Activated naive CD4-positive, alpha-beta T cell treated with anti-CD3 and anti-CD28 coated beads for 36 hours (primary cell): ENCODE measurements around the gene TOR3A. TPM values are rescaled to one million over a fixed set of nuclear protein-coding genes. Genes with fewer than 3 reads are reported as not detected.
A peak's percentile ranks its signal among the peaks of the same experiment; 100 is the strongest.

Source experiments
- CTCF ChIA-PET: fragments of 350-600 bp; sonication (Branson Sonifier 250); formaldehyde crosslinking; loops from one replicate; lab custom pipeline; 2021; ENCODE audit warnings: antibody characterized with exemption; lab: Charles Lee
- DNase-seq: peaks from one replicate; pipeline ENCODE4 v3.0.0-alpha.2; 2020
- H3K27ac Mint-ChIP-seq: one replicate; pipeline ENCODE4 v1.8.0; 2021; ENCODE audit warnings: mild to moderate bottlenecking, mixed read lengths
- H3K27me3 Mint-ChIP-seq: one replicate; pipeline ENCODE4 v1.8.0; 2021; ENCODE audit warnings: low read depth, mixed read lengths
- H3K36me3 Mint-ChIP-seq: one replicate; pipeline ENCODE4 v1.8.0; 2021; ENCODE audit warnings: low read depth, mixed read lengths
- H3K4me1 Mint-ChIP-seq: one replicate; pipeline ENCODE4 v1.8.0; 2021; ENCODE audit warnings: low read depth, mixed read lengths
- H3K4me3 Mint-ChIP-seq: one replicate; pipeline ENCODE4 v1.8.0; 2021; ENCODE audit warnings: mild to moderate bottlenecking, moderate library complexity, mixed read lengths
- H3K9me3 Mint-ChIP-seq: one replicate; pipeline ENCODE4 v1.8.0; 2021; ENCODE audit warnings: mixed read lengths
- intact Hi-C: fragments of 100-400 bp; cut with micrococcal nuclease; formaldehyde crosslinking; loops from one replicate; pipeline ENCODE4 v1.15.1; 2023
- total RNA-seq, 2 experiments: library from RNA; stranded (reverse); gene quantifications; one replicate each; pipeline ENCODE4 v1.2.3, GENCODE V29; 2021

Gene TOR3A
- total RNA-seq, 2 experiments from 2014 or later = 35.8 to 39.2 TPM

DNA sequence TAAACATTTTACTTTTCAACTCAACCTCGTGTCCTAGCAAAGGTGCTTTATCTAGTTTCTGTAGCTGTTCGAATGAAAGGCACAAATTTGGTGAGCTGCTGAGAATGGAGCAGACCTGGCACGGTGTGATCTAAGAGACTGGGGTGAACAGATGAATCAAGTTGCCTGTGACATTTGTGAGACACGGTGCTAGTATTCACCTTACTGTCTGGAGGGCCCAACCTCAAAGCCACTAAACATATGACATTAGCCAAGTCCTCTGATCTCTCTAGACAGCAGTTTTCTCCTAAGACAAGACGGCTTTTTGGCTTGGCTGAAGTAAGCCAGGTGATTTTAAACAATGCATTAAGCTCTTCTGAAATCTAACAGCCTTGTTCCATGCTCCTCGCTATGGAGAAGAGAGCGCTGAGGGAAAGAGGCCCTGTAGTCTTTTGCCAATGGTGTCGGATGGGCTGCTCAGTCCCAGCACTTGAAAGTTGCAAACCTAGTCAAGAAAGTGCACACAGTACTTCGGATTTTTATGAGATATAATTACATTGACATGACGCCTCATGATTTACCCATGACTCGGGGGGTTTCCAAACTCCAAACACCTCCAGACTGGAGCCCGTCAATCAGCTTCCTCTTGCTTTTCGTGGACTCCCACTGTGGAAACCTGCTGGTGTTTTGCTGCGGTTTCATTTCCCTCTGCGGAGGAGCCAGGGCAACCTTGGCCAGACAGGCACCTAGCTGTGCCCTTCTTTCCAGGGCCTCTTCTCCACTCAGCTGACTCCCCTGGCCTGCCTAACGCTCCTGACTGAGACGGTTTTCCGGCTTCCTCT is 794 bp upstream of the TOR3A start:
- no peaks in the 10 kb centered on the region for H3K27me3 Mint-ChIP-seq
- peak; percentile 54 for DNase-seq
- H3K4me1 Mint-ChIP-seq = peaks cover 29% of the 10 kb centered on the region
- peak overlapping the region; percentile 88 for H3K27ac Mint-ChIP-seq
- intact Hi-C loops = loop anchor here (1.0 to 10.0 kb wide), 12 partner anchors 47 to 1554 kb away; partner anchors contain the start of genes AXDND1, FAM20B and XPR1
- H3K9me3 Mint-ChIP-seq = no peaks in the 10 kb centered on the region
- H3K36me3 Mint-ChIP-seq = peaks cover 6% of the 10 kb centered on the region
- CTCF ChIA-PET = interaction anchor here (0.6 to 6.2 kb wide), 11 partner anchors 32 to 729 kb away, joined by 3 to 65 read pairs (median 4); partner anchors contain the start of gene SOAT1
- peak overlapping the region; percentile 98 for H3K4me3 Mint-ChIP-seq

DNA sequence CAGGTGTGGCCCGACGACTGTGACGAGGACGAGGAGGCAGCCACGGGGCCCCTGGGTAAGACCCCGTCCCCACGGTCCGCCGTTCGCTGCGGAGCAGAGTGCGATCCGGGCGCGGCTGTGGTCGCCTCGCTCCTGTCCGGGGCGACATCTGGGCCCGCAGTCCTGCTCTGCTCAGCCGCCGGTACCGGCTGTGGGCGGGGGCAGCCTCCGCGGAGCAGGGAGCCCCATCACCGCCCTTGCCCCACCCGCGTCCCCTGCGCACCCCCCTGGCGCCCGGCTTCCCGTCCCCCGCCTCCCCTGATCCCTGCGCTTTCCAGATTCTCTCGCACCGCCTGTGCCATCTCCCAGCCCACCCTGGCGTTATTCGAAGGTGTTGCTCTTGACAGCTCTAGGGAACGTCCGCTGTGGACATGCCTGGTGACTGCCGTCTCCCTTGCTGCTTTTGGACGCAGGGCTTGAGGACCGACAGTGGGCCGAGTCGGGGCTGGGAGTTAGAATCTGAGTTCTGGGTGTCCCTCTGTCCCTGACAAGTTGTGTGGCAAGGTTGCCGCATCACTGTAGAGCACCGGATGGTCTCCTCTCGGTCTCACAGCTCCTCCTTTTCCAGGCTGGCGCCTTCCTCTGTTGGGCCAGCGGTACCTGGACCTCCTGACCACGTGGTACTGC is 596 bp downstream of the TOR3A start:
- Mint-ChIP-seq H3K9me3 (no peaks in the 10 kb centered on the region), H3K27me3 (no peaks in the 10 kb centered on the region), H3K36me3 (peaks cover 11% of the 10 kb centered on the region), H3K27ac (peak overlapping the region; percentile 92), H3K4me3 (peak overlapping the region; percentile 98), H3K4me1 (peaks cover 30% of the 10 kb centered on the region)
- DNase-seq = peak; percentile 49
- CTCF ChIA-PET = interaction anchor here (0.5 to 6.2 kb wide), 5 partner anchors 18 to 552 kb away, joined by 3 to 65 read pairs (median 3); no protein-coding TSS in a partner anchor
- intact Hi-C loops = loop anchor here (2.0 to 10.0 kb wide), 5 partner anchors 135 to 1552 kb away; partner anchors contain the start of gene XPR1

DNA sequence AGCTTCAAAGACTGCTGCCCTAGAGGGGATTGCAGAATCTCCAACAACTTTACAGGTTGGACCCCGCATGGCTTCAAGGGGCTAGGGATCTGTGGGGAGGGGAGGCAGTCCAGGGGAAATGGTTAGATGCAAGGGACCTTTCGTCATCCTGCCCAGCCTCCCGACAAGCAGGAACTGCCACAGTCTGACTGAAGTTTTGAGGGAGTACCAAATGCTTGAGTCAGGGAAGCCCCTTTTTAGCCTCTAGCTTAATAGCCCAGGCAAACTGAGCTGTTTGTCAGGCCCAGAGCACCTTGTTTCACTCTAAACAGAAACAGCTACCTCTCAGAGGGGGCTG is 1.1 kb downstream of the TOR3A start:
- Mint-ChIP-seq H3K27ac (peak overlapping the region; percentile 92), H3K27me3 (no peaks in the 10 kb centered on the region), H3K4me3 (peak overlapping the region; percentile 98), H3K4me1 (peaks cover 30% of the 10 kb centered on the region), H3K36me3 (peaks cover 11% of the 10 kb centered on the region), H3K9me3 (no peaks in the 10 kb centered on the region)
- CTCF ChIA-PET = interaction anchor here (0.5 to 6.2 kb wide), 4 partner anchors 18 to 552 kb away, joined by 3 to 65 read pairs (median 3); no protein-coding TSS in a partner anchor
- peak; percentile 59 for DNase-seq
- intact Hi-C loops = loop anchor here (2.0 to 10.0 kb wide), 5 partner anchors 134 to 1552 kb away; partner anchors contain the start of gene XPR1

DNA sequence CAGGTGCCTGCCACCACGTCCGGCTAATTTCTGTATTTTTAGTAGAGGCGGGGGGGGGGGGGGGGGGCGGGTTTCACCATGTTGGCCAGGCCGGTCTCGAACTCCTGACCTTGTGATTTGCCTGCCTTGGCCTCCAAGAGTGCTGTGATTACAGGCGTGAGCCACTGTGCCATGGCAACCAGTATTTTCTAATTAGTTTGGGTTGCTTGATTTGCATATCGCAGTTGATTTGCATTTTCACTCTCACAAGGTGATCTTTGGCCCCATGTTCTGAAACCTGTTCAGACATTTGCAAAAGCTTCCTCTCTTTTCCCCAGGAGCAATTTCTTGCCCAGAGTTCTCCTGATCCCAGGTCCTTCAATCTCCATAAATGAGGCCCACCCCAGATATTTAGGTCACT is 1.7 kb downstream of the TOR3A start:
- intact Hi-C loops = loop anchor here (2.0 to 10.0 kb wide), 5 partner anchors 134 to 1551 kb away; partner anchors contain the start of gene XPR1
- no peak for DNase-seq
- H3K9me3 Mint-ChIP-seq = no peaks in the 10 kb centered on the region

DNA sequence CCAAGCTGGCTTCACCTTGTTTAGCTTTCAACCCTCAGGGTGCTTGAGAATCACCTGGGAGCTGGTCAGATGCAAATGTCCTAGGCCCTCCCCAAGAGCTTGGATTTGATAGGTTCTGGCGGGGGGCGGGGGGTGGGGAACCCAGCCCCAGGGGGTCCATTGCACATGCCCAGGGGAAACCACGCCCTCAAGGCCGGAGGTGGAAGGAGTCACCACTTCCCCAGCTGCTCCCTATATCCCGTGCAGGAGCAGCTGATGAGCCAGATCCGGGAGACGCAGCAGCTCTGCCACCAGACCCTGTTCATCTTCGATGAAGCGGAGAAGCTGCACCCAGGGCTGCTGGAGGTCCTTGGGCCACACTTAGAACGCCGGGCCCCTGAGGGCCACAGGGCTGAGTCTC is 5.8 kb downstream of the TOR3A start:
- Mint-ChIP-seq H3K4me1 (peaks cover 16% of the 10 kb centered on the region), H3K4me3 (no peak overlapping the region), H3K27me3 (no peaks in the 10 kb centered on the region), H3K36me3 (peaks cover 15% of the 10 kb centered on the region), H3K27ac (no peak overlapping the region), H3K9me3 (no peaks in the 10 kb centered on the region)
- intact Hi-C loops = loop anchor here (10.0 kb wide), 1 partner anchor 1547 kb away; the partner anchor contains the start of gene XPR1
- CTCF ChIA-PET = no interaction called here
- no peak for DNase-seq

More for the DNA sequence above, 1.7 kb downstream of the TOR3A start:
- H3K36me3 Mint-ChIP-seq = peaks cover 11% of the 10 kb centered on the region
- CTCF ChIA-PET = interaction anchor here (1.4 to 6.2 kb wide), 2 partner anchors 119 to 286 kb away, joined by 3 to 65 read pairs; no protein-coding TSS in a partner anchor
- peaks cover 30% of the 10 kb centered on the region for H3K4me1 Mint-ChIP-seq
- peak overlapping the region; percentile 98 for H3K4me3 Mint-ChIP-seq
- peak overlapping the region; percentile 31 for H3K27ac Mint-ChIP-seq
- H3K27me3 Mint-ChIP-seq = no peaks in the 10 kb centered on the region

DNA sequence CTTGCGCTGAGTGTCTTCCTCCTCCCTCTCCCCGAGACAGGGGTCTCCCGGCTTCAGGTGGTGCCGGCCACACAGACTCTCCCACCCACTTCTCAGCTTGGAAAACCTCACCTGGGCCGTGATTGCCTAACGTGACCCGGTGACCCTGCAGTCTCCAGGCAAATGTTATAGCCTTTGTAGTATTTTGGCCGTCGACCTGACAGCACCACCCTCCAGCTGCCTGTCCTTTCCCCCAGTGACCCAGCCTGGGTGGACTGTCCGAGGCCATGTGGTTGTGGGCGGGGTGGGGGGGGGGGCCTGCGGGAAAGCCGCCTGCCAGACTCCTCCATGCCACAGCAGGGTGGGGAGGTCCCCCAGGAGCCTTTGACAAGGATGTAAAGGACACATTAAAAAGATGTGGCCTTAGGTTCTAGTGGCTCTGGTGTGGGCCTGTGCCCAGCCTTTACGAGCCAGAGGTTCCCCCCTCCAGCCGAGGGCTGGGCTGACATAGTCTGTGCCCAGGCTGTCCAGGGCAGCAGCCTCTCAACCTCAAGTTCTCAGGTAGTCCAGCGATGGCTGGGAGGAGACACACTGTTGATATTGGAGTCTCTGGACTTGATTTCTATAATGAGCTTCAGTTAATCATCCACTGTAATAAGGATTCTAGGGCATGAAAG is 8.1 kb downstream of the TOR3A start:
- DNase-seq = no peak
- no peak overlapping the region for H3K27ac Mint-ChIP-seq
- H3K4me3 Mint-ChIP-seq = no peak overlapping the region
- intact Hi-C loops = loop anchor here (10.0 kb wide), 1 partner anchor 1545 kb away; the partner anchor contains the start of gene XPR1
- no peaks in the 10 kb centered on the region for H3K27me3 Mint-ChIP-seq
- CTCF ChIA-PET = no interaction called here
- H3K36me3 Mint-ChIP-seq = peaks cover 25% of the 10 kb centered on the region
- no peaks in the 10 kb centered on the region for H3K9me3 Mint-ChIP-seq
- peaks cover 4% of the 10 kb centered on the region for H3K4me1 Mint-ChIP-seq

DNA sequence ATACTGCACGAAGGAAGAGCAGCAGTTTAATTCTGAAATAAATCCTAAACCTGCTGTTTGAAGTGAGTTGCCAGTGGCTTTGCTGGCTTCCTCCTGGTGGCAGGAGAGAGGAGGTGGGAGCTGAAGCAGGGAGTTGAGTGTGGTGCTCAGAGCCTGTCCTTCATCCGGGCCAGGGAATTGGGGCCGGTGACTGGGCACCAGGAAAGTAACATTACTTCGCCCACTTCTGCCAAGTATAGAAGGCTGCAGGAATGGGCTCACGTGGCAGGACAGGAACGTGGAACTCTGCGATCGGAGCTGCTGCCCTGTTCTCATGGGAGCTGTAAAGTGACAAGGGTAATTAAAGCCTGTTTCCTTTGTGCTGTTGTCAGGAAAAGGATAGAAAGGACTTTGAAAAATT is 8.7 kb downstream of the TOR3A start:
- Mint-ChIP-seq H3K27me3 (no peaks in the 10 kb centered on the region), H3K9me3 (no peaks in the 10 kb centered on the region), H3K36me3 (peaks cover 26% of the 10 kb centered on the region), H3K27ac (no peak overlapping the region), H3K4me1 (peaks cover 3% of the 10 kb centered on the region), H3K4me3 (no peak overlapping the region)
- DNase-seq = no peak
- CTCF ChIA-PET = no interaction called here
- intact Hi-C loops = no loop called here

DNA sequence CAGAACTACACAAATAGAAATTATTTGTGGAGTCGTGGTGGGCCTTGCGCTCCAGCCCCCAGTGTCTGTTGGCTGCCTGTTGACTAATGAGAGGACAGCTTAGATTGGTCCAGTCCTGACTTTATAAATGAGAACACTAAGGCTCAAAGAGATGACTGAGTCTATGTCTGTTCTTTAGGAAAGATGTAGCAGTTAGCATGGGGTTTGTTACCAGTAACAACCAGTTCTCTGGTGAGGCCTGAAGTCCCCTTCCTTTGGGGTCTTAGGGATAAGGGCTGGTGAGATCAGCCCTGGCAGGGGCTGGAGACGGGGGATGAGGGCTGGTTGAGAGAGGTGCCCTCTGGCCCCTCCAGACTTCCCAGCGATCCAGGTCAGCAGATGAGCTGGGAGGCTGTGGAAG is 9.1 kb downstream of the TOR3A start:
- no peaks in the 10 kb centered on the region for H3K9me3 Mint-ChIP-seq
- no peak overlapping the region for H3K27ac Mint-ChIP-seq
- no peaks in the 10 kb centered on the region for H3K27me3 Mint-ChIP-seq
- no peak for DNase-seq
- intact Hi-C loops = no loop called here
- H3K36me3 Mint-ChIP-seq = peaks cover 29% of the 10 kb centered on the region
- H3K4me3 Mint-ChIP-seq = no peak overlapping the region
- peaks cover 2% of the 10 kb centered on the region for H3K4me1 Mint-ChIP-seq
- CTCF ChIA-PET = no interaction called here

DNA sequence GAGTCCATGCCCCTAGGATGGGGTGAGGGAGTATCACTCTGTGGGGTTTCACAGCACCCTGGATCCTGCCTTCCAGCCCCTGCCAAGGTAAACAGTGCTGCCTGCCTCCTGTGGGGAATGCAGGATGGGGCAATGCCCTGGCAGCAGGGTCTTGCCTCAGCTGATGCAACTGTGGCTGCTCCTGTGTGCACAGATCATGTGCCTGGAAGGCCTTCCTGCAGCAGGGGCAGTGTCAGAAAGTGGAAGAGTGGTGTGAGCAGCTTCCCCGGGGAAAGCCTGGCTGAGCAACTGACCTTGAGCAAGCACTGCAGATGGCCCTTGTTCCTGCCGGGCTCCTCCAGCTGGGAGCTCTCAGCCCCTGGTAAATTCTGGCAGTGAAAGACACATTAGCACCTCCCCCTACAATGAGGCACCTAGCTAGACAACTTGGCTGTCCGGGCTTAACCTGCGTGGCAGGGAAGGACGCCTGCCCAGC is 9.9 kb downstream of the TOR3A start:
- CTCF ChIA-PET = no interaction called here
- intact Hi-C loops = no loop called here
- Mint-ChIP-seq H3K4me1 (no peaks in the 10 kb centered on the region), H3K4me3 (no peak overlapping the region), H3K27ac (no peak overlapping the region), H3K27me3 (no peaks in the 10 kb centered on the region), H3K9me3 (no peaks in the 10 kb centered on the region), H3K36me3 (peaks cover 29% of the 10 kb centered on the region)
- DNase-seq = no peak

DNA sequence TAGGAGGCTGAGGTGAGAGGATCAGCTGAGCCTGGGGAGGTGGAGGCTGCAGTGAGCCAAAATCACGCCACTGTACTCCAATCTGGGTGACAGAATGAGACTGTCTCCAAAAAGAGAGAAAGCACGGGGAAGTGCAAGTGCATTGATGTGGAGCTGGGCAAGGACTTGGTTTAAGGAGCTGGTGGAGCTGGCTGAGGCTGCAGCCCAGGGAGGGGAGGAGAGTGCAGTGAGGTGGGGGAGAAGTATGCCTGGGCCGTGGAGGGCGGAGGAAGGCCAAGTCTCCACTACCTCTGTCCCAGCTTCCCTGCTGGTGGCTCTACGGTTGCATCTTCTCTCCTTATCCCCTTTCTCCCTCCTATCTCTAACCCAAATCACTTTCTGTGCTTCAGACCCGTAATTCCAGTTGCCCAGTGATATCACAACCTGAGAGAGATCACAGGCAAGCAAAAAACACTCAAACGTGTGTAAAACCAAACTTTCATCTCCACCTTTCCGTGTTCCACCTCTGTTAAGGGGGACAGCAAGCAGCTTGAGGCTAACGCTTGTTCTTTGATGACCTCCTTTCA is 11.1 kb downstream of the TOR3A start:
- peaks cover 28% of the 10 kb centered on the region for H3K36me3 Mint-ChIP-seq
- no peaks in the 10 kb centered on the region for H3K4me1 Mint-ChIP-seq
- CTCF ChIA-PET = interaction anchor here (0.5 kb wide), 1 partner anchor 18 kb away, joined by 4 read pairs; no protein-coding TSS in a partner anchor
- H3K9me3 Mint-ChIP-seq = no peaks in the 10 kb centered on the region
- DNase-seq = no peak
- intact Hi-C loops = no loop called here
- H3K27ac Mint-ChIP-seq = peak overlapping the region; percentile 44
- H3K27me3 Mint-ChIP-seq = no peaks in the 10 kb centered on the region
- H3K4me3 Mint-ChIP-seq = no peak overlapping the region

DNA sequence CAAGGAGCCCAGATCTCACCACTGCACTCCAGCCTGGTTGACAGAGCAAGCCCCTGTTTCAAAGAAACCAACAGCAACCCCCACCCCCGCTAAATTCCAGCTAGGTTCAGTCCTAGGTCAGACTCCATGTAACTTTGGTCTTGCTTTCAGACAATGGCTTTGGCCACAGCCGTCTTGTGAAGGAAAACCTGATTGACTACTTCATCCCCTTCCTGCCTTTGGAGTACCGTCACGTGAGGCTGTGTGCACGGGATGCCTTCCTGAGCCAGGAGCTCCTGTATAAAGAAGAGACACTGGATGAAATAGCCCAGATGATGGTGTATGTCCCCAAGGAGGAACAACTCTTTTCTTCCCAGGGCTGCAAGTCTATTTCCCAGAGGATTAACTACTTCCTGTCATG is 12.9 kb downstream of the TOR3A start:
- Mint-ChIP-seq H3K9me3 (no peaks in the 10 kb centered on the region), H3K27ac (no peak overlapping the region), H3K4me3 (no peak overlapping the region), H3K27me3 (no peaks in the 10 kb centered on the region), H3K36me3 (peaks cover 25% of the 10 kb centered on the region), H3K4me1 (no peaks in the 10 kb centered on the region)
- CTCF ChIA-PET = no interaction called here
- intact Hi-C loops = no loop called here
- no peak for DNase-seq
